Iris pigment epithelial cell (primary cell): ENCODE data around the gene TULP4.
"Not testable (repeated sequence)": the region's sequence is repeated elsewhere in the genome, so short reads cannot be mapped to it uniquely, and the experiment has no call there.

Source experiments
- DNase-seq: peaks from one replicate; pipeline ENCODE4 v3.0.0-alpha.2; 2011; ENCODE audit warnings: low read depth

Gene TULP4

DNA sequence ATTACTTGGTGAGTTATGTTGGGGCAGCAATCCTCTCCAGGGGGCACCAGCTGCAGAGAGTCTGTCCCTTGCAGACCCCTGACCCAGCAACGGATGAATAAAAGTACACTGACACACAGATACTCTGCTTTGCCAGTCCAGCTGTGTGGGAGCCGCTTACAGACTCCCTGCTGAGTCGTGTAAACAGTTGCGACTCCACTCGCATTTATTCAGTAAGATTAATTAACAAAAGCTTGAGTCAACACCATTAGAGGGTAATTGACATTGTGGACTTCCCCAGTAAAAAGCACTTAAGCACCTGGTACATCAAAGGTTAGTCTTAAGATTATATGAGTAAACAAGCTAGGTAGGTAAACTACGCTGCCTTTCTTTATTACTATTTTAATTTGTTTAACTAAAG lies 155.7 kb downstream of the TULP4 start:
- no peak for DNase-seq

DNA sequence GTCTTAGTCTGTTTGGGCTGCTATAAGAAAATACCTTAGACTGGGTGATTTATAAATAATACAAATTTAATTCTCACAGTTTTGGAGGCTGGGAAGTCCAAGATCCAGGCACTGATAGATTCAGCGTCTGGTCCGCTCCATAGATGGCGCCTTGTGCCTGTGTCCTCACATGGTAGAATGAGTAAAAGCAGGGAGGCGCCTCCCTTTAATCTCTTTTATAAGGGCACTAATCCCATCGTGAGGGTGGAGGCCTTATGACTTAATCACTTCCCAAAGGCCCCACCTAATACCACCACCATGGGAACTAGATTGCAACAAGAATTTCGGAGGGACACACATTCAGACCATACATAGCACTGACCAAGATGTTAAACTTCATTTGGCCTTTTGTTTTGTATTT lies 156.4 kb downstream of the TULP4 start:
- peak; percentile 20 for DNase-seq

DNA sequence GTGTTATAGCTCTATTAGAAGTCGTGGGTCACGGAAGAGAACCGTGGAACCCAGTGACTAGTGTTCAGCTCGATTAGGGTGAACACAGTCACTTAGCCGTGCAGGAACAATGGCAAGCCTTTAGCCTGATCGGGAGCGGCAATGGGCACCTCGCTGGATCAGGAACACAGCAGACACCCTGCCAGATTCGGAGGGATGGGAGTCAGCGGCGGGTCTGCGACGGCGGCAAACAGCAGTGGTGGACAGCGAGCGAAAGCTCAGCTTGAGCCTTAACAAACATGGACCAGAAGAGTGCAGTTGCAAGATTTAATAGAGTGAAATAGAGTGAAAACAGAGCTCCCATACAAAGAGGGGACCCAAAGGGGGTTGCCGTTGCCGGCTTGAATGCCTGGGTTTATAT lies 157.8 kb downstream of the TULP4 start:
- not testable (repeated sequence) for DNase-seq

DNA sequence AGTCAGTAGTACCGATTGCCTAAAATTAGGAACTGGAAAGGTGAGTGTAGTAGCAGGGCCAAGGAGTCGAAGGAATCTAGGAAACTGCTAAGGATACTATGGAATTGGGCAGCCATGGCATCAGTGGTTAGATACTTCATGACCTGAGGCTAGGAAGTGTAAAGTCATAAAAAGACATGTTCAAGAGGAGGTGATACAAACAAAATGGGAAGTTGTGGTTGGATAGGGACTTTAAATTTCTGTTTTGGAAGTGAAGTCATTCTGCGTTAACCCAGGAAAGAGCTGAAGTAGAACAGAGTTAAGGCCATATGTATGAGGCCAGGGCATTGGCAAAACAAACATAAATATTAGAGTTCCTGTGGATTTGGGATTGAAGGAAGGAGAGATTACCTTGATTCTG lies 159.1 kb downstream of the TULP4 start:
- DNase-seq = no peak

DNA sequence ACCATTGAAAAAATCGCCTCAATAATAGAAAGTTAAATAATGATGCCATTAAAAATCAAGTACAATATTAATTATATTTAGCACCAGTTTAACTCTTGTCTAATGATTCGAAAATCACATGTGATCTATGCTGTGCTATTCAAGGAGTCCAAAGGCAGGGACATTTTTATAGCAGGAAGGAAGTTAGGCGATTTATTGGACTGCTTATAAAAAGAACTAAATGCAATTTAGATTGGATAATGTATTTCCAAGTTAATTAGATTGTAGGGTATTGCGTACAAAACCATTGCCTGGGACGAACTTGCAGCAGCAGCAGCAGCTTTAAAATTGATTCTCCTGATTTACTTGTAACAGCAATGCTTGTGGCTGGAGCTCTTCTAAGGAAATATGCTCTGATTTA lies 160.2 kb downstream of the TULP4 start:
- DNase-seq = no peak

DNA sequence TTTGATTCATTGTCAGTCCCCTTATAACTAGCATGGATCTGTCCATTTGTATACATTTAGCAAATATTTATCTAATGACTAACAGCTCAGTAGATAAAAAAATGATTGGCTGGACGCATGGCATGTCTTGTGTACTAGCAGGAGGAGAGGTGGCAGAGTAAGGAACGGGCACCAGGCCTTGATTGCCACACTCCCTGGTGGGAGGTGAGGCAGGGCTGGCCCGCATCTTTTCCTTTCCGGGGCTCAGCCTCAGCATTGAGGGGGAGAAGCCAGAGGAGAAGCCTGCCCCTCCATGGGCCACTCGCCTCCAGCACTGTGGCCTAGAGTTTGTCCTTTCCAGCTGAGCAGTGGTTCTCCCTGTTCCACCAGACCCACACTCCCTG lies 162.7 kb downstream of the TULP4 start:
- peak; percentile 57 for DNase-seq

DNA sequence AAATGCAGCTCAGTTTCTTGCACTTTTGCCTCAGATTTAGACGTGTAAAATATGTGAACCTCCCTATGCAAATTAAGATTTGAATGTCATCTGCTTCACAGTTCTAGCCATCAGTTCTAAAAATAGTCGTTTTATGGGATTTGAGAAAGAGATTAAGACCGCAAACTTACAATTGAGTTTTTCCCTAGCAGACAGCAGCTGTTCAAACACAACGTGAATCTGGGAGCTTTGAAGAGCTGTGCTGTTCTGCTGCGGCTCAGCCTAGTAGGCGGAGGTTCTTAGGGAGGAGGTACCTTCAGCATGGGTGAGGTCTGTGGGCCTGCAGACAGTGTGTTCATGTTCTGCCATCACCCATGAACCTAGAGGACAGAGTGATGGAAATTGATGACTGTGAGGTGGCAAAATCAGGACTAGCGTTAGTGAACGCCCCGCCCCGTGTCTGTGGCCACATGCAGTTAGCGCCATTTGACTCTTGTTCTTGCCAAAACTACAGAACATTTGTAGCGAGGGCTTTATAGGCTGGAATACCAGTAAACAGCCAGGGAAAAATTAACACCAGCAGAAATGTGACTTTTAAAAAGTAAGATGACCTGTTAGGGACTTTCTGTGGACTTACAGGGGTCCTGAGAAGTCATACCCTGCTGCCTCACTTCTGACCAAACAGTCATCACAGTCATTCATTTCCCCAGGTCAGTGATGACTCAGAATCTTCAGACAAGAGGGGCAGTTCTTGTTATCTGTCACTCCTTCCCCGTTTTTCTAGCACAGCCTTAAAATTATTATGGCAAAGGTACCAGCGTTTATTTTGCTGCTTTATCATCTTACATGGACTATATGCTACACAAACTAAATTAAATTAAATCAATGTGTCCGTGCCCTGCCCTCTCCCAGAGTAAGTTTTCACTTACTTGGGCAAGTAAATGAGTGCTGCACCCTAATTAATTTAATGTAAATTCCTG lies 163.4 kb downstream of the TULP4 start:
- DNase-seq = peak; percentile 78

DNA sequence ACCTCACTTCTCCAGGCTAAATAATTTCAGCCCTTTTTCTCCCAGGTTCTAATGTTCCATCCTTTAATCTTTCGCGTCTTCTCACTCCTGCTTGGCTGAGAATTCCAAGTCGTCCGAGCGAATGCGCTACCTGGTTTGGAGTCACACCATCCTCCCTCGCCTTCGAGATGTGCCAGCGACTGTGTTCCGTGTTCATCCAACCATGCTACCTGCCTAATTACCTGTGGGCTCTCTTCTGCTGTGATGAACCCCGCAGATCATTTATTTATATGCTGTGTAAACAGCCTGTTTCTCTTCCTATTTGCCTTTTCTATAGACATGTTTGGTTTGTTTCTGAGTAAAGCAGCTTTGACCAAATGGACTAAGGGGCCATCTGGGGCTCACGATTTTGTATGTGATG lies 164.1 kb downstream of the TULP4 start:
- no peak for DNase-seq

DNA sequence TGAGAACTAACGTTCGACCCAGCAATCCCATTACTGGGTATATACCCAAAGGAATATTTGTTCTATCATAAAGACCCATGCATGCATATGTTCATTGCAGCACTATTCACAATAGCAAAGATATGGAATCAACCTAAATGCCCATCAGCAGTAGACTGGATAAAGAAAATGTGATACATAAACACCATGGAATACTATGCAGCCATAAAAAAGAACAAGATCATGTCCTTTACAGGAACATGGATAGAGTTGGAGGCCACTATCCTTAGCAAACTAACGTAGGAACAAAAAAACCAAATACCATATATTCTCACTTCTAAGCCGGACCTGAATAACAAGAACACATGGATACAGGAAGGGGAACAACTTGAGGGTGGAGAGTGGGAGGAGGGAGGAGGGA lies 165.5 kb downstream of the TULP4 start:
- not testable (repeated sequence) for DNase-seq

DNA sequence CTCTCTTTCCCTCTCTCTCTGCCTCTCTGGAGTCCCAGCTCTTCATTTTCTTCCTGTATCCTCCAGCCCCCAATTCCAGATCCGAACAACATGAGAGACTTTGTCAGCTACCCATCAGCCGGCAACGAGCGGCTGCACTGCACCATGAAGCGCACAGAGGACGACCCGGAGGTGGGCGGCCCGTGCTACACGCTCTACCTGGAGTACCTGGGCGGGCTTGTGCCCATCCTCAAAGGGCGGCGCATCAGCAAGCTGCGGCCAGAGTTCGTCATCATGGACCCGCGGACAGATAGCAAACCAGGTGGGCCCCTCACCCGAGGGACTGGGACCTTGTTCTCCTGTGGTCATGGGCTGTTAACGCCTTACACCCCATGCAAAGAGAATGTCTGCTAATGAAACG lies 168.7 kb downstream of the TULP4 start:
- no peak for DNase-seq

DNA sequence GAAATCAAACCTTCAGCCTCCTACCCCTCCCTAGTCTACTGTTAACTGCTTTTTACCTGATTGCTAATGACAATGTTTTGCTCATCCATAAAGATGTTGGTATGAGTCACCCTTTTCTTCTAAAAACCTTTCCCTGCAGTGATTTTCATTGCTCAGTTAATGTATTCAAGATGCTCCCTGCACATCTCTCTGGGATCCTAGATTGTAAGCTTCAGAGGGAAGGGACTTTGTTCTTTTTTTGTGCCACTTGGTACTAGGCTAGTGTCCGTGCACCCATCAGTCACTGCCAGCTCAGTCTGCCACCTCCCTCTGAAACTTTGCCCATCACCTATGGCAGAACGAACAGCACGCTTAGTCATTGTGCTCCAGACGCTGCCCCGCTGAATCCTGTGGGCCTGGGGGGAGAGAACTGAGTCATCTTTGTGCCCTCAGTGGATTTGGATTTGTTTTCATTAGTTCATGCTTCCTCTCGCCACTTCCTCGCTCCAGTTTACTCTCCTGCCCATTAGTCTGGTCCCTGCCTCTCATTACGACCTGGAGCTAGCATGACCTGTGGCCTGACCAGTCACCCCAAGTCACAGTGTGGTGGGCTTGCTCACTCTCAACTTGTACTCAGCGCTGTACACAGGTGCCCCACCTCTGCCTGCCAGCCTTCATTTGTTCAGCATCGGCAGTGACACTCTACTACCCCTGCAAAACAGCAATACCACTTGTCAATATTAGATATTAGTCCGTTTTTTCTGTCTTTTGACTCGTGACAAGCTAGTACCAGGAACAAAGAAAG lies 169.6 kb downstream of the TULP4 start:
- peak; percentile 82 for DNase-seq

DNA sequence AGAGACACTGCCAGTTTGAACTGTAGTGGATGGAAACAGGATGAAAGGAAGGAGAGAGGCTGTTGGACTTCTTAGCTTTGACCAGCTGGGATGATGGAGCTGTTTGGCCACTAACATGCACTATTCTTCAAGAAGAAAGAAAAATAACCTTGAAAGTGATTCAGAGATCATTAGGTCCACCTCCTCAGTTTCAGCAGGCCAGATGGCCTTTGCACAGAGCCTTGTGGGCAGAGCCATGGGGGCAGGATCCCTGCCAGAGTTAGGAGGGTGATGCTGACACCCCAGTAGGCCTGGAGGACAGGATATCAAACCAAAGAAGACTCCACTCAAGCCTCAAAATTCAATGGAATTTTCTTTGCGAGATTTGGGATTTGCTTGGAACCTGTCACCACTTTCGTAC lies 173.2 kb downstream of the TULP4 start:
- no peak for DNase-seq

DNA sequence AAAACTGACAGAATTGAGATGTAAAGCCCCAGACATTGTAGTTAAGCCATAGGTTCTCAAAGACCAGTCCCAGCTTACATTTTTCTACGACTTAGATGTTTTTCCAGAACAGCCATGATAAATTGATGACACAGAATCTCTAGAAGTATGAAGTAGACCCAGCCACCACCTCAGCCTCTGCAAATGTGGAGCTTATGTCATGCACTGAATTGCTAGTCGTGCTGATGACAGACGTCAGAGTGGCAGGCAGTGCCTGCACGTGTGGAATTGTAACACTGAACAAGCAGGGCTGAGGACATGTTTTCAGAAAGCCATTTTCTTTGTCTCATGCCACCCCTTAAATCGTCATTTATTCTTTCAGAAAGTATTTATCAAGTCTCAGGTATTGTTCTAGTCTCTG lies 175.2 kb downstream of the TULP4 start:
- no peak for DNase-seq

DNA sequence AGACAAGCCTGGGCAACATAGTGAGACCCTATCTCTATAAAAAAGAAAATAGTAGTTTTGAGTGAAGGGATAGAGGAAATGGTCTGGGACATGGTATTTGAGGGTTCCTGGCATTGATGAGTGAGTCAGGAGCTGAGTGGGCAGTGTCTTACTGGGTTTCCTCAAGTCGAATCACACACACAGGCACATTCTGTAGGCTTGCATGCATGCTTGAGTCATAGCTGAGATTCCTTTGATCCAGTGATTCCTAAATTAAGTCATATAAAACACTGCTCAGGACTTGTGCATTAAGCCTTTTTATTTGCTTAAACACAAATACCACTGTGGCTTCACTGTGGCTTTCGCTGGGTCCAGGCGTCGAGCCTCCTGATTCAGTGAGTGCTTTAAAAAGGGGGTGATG lies 175.8 kb downstream of the TULP4 start:
- DNase-seq = peak; percentile 98

DNA sequence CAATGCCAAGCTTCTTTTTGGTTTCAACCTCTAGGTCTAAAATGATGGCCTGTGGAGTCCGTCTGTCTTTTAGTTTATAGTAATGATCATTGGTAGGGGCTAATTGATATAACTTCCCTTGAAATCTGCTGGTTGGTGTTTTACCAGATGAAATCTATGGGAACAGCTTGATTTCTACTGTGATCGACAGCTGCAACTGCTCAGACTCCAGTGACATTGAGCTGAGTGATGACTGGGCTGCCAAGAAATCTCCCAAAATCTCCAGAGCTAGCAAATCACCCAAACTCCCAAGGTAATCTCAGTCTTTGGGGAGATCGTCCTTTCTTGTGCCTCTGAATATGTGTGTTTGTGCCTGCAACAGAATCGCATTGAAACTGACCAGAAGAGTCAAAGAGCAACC lies 177.2 kb downstream of the TULP4 start:
- no peak for DNase-seq

DNA sequence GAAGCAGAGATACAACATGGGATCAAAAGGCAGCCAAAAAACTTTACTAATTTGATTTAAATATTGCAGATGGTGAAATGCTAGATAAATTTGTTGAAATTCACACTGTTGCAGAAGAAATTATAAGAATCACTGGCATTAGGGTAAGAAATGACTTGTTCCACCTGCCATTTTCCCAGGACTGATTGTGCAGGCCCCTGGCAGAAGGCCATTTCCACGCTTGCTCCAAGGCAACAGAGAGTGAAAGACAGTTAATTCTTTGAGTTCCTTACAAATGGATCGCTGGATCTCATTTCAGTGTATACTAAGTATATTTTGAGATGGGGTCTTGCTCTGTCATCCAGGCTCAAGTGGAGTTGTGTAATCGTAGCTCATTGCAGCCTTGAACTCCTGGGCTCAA lies 180.6 kb downstream of the TULP4 start:
- no peak for DNase-seq

DNA sequence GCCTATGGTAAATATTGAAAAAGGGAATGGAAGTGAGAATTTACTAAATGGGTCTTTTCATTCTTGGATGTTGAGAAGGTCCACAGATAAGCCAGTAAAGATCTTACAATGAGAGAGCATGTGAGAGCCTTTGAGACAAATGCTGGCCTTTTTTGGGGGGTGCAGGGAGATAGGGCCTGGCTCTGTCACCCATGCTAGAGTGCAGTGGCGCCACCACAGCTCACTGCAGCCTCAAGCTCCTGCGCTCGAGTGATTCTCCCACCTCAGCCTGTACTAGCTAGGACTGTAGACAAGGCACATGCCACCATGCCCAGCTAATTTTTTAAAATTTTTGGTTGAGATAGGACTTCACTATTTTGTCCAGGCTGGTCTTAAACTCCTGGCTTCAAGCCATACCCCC lies 184.4 kb downstream of the TULP4 start:
- DNase-seq = no peak

DNA sequence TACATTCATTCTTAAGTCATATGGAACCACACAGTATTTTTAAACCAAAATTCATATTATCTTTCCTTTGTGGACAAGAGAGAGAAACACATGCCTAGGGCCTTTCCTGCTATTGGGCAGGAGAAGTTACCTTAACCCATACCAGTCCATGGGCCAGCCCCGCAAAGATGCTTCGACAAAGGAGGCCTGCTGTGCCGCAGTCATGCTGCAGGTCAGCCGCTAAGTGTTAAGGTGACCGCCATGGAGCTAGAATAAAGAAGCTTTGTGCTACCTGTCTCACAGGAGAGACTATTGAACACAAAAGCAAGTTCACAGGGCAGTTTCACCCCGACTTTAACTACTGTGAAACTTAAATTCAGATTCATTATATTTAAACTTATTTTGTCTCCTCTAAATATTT lies 185.4 kb downstream of the TULP4 start:
- DNase-seq = no peak

DNA sequence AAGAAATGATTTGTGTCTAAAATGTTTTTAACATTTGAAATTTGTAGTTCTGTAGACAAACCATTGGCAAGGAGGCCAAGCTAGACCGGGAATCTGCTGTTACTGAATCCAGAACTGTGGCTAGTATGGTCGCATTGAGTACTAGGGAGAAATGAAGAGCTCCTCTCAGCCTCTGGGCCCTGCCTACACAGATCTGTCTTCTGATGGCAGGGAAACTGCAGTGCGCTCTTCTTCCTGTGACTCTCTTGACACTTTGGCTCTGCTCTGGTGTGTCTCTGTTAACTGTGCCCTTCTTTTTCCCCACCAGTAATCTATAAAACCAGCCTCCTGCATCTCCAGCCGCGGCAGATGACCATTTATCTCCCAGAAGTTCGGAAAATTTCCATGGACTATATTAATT lies 186.1 kb downstream of the TULP4 start:
- no peak for DNase-seq

DNA sequence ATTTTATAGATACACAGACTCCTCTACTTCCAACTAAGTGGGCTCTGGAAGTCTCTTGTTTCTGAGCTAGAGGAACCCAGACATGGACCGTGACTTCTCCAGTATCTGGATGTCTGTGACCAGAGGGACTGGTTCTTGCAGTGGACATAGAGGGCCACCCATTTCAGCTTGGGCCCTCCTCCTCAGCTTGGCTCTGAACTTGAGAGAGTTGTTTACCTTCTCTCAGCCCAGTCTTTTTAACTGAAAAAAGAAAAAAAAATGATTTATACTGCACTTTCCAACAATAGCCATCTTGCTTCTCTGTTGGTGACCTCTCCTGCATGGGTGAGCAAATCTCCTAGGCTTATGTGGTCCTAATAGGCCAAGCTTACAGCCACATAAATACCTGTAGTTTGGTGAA lies 187.3 kb downstream of the TULP4 start:
- no peak for DNase-seq

DNA sequence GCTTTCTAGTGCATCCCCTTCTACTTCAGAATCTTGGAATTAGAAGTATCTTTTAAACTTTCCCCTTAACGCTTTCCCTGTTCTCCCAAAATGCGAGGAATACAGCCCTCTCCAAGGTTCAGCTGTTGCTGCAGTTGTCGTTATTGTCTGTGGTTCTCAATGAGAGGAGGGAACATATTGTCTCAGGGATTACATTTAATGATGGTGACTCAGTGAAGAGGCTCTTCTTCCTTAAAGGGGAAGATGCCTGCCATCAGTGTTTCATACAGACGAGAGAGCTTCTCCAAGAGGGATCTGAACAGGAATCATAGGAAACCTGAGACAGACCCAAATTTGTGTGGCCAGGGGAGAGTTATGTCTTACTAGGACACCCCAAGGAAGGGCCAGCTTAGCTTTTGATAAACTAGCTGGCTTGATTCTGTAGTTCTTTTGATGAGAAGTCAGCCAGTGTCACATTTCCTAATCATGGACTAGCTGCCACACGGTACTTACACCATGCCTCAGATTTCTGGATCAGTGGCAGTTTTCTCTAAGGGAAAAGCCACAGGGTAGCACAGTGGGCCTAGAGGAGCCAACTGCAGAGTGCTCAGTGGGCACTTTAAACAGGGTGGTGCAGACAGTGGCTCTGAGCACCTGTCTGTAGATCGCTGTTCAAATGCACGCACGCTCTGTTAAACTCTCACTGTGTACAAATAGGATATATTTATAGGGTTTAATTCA lies 187.9 kb downstream of the TULP4 start:
- DNase-seq = peak; percentile 68

DNA sequence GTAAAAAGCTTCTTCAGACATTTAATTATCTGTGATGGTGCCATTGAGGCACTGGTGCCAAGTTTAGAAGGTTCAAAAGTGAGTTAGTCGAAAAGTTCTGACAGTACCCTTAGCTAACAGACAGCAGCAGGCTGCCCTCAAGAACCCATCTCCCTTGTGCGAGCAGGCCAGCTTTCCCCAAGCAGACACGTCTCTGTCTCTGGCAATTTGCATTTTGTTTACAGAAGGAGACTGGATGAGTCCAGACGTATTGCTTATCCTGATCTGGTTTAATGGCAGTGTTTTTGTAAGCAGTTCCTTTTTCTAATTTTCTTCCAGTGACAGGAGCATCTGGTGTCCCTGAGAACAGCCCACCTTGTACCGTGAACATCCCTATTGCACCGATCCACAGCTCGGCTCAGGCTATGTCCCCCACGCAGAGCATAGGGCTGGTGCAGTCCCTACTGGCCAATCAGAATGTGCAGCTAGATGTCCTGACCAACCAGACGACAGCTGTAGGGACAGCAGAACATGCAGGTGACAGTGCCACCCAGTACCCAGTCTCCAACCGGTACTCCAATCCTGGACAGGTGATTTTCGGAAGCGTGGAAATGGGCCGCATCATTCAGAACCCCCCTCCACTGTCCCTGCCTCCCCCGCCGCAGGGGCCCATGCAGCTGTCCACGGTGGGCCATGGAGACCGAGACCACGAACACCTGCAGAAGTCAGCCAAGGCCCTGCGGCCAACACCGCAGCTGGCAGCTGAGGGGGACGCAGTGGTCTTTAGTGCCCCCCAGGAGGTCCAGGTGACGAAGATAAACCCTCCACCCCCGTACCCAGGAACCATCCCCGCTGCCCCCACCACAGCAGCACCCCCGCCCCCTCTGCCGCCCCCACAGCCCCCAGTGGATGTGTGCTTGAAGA lies 189.3 kb downstream of the TULP4 start:
- no peak for DNase-seq
